BJ (cell line): Measurements from ENCODE around the gene APMAP. TPM values are rescaled to one million over a fixed set of nuclear protein-coding genes. Genes with fewer than 3 reads are reported as not detected.

Experiments used
- CTCF ChIA-PET: fragments of 350-600 bp; formaldehyde crosslinking; extraction: SDS; loops from one replicate; lab custom pipeline; 2021; ENCODE audit warnings: antibody characterized with exemption, inconsistent platforms; lab: Yijun Ruan, JAX
- POLR2A ChIA-PET: fragments of 300-600 bp; sonication (Branson Sonifier 250); formaldehyde crosslinking; extraction: SDS; loops from one replicate; lab custom pipeline; 2021; ENCODE audit warnings: antibody characterized with exemption; lab: Charles Lee
- DNase-seq: peaks from one replicate; pipeline ENCODE4 v3.0.0-alpha.2; 2011; ENCODE audit warnings: low read depth
- H3K27me3 ChIP-seq: 2 replicates; pipeline ENCODE4 v1.6.0; 2011; ENCODE audit warnings: low read length; ENCODE audit not compliant: control insufficient read depth, insufficient read depth
- H3K36me3 ChIP-seq: 2 replicates; pipeline ENCODE4 v1.5.1; 2011; ENCODE audit warnings: low read length; ENCODE audit not compliant: control insufficient read depth, insufficient read depth
- H3K4me3 ChIP-seq: 2 replicates; pipeline ENCODE4 v1.5.1; 2011; ENCODE audit warnings: low read depth, mild to moderate bottlenecking, control low read depth, low read length
- CTCF ChIP-seq: IDR thresholded peaks from 2 replicates; pipeline ENCODE4 v1.5.1; 2011; ENCODE audit warnings: low read depth, mild to moderate bottlenecking, control low read depth, inconsistent platforms, low read length, moderate library complexity; ENCODE audit not compliant: insufficient read depth
- polyA plus RNA-seq: library from polyadenylated mRNA; depleted of rRNA; stranded (reverse); fragments of >200 nt; gene quantifications from 2 replicates; pipeline ENCODE4 v1.2.3, GENCODE V29; 2011

Gene APMAP
- polyA plus RNA-seq, 1 experiment, result 75.8 TPM

GRCh38 chr20:24955045-24955444 lies 37.5 kb downstream of the APMAP start:
- TF ChIP-seq CTCF, result no peak
- POLR2A ChIA-PET, result no interaction called here
- no peaks in the 10 kb centered on the region; the same call in 1 of the 2 replicates for H3K27me3 ChIP-seq
- peaks cover 4% of the 10 kb centered on the region for H3K36me3 ChIP-seq
- CTCF ChIA-PET, result no interaction called here
- H3K4me3 ChIP-seq, result no peak overlapping the region
- DNase-seq, result no peak

GRCh38 chr20:24954566-24954965 lies 38.0 kb downstream of the APMAP start:
- ChIA-PET POLR2A (no interaction called here), CTCF (no interaction called here)
- Histone ChIP-seq H3K36me3 (peaks cover 2% of the 10 kb centered on the region), H3K4me3 (no peak overlapping the region), H3K27me3 (no peaks in the 10 kb centered on the region; the same call in 1 of the 2 replicates)
- no peak for TF ChIP-seq CTCF
- DNase-seq, result no peak

GRCh38 chr20:24954151-24954550 lies 38.4 kb downstream of the APMAP start:
- ChIA-PET CTCF (no interaction called here), POLR2A (no interaction called here)
- no peak overlapping the region for H3K4me3 ChIP-seq
- DNase-seq, result no peak
- no peak for TF ChIP-seq CTCF
- no peaks in the 10 kb centered on the region; the same call in 1 of the 2 replicates for H3K27me3 ChIP-seq
- H3K36me3 ChIP-seq, result peaks cover 2% of the 10 kb centered on the region

- CTCF ChIA-PET, result no interaction called here
- no peak for DNase-seq
- Histone ChIP-seq H3K27me3 (no peaks in the 10 kb centered on the region; the same call in 1 of the 2 replicates), H3K36me3 (peaks cover 2% of the 10 kb centered on the region), H3K4me3 (no peak overlapping the region)
- POLR2A ChIA-PET, result no interaction called here
- TF ChIP-seq CTCF, result no peak
Observed at GRCh38 chr20:24953621-24954133, 38.9 kb downstream of the APMAP start.

- TF ChIP-seq CTCF, result no peak
- CTCF ChIA-PET, result interaction anchor here (0.6 kb wide), 1 partner anchor 20 kb away, joined by 3 read pairs; no protein-coding TSS in a partner anchor
- Histone ChIP-seq H3K27me3 (no peaks in the 10 kb centered on the region; the same call in 1 of the 2 replicates), H3K4me3 (no peak overlapping the region), H3K36me3 (peaks cover 1% of the 10 kb centered on the region; the same call in 1 of the 2 replicates)
- no peak for DNase-seq
- POLR2A ChIA-PET, result no interaction called here
Observed at GRCh38 chr20:24953209-24953575, 39.4 kb downstream of the APMAP start.
